ENCODE measurements around the gene PACRG. TPM values are rescaled to one million over a fixed set of nuclear protein-coding genes. Genes with fewer than 3 reads are reported as not detected.

Gene PACRG
- total RNA-seq, 1 donor from 2014 or later = not detected

DNA sequence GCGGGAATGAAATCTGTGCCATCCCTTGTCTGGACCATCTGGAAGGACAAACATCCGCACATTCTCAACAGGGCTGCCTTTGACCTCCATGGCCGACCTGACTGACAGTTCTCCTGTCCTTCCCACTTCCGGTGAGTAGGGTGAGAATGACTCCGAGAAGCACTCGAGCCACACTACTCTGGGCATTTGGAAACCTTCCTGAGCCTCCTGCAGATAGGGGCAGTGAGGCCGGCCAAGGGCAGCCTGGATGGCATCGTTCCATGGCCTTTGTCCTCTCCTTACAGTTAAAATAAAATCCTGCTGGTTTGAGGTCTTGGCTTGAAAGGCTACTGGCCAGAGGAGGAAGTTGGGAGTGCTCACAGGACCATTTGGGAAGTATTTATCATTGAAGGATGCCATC is 615.8 kb downstream of the PACRG start:
- intact Hi-C loops (cut with micrococcal nuclease) = no loop called here

DNA sequence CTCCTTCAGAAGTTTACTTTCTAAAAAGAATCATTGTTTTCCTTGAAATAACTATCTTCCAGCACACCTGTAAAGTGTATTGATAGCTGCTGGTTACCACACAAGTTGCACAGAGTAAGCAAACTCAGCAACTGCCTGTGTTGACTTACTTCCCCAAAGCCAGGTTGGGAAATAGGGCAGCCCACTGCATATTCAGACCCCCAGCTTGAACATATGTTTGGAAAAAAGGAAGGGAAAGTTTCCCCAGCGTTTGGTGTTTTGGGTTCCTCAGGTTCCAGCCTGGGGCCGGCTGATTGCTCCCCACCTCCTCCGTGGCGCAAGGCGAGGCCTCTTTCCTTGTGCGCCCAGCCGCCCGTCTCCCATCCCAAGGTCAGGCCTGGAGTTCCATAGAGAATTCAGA is 616.6 kb downstream of the PACRG start:
- intact Hi-C loops (cut with micrococcal nuclease) = no loop called here

DNA sequence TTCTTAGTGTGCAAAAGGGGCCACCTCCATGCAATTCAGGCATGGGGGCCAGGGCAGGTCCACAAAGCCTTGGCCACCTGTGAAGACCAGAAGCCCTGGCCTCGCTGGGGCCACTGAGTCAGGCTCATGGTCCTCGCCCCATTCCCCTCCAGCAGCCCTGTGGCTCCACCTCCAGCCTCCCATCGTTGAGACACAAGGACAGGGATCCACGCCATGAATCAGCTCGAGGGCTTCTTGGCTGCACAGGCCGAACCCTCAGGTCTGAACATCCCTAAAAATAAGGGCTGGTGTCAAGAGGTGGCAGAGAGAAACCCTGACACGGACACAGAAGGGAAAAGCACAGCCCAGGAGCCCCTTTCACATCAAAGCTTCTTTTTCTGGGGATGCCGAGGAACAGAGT is 618.2 kb downstream of the PACRG start:
- intact Hi-C loops (cut with micrococcal nuclease) = no loop called here

DNA sequence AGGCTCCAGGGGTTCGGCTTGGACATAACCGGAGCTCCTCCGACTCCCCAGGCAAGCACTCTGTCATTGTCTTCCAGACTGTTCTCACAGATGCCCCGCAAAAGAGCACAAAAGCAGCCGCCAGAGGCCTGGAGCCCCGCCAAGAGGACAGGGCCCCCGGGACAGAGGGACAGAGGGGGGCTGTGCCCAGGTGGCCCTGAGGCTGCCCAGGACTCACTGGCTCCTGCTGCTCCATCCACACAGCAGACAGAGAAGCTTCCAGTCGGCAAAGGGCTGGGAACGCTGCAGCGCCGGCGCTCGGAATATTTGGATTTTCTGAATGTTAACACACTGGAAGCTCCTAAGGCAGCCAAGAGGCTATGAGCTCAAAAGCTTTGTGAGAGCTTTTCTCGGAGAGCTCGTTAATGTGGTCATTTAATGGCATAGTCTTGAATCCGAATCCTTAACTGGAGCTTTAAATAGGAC is 618.8 kb downstream of the PACRG start:
- intact Hi-C loops (cut with micrococcal nuclease) = no loop called here

DNA sequence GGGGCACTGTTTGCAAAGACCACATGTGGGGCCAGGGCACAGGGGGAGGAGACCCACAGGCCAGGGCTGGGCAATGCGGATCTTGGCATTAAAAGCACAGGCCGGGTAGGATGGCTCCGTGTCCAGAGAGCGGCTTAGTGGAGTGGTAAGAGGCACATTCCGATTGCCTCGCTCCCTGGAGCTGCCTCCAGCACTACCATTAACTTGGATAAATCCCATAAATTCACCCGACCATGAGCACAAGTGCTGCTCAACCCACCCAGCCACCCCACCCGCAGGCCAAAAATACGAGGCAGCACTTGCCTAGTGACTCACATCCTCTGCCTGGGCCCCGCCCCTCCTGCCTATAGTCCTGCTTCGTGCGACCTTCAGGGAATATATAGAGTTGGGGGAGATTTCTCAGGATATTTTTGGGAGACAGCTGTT is 619.3 kb downstream of the PACRG start:
- intact Hi-C loops (cut with micrococcal nuclease) = no loop called here

DNA sequence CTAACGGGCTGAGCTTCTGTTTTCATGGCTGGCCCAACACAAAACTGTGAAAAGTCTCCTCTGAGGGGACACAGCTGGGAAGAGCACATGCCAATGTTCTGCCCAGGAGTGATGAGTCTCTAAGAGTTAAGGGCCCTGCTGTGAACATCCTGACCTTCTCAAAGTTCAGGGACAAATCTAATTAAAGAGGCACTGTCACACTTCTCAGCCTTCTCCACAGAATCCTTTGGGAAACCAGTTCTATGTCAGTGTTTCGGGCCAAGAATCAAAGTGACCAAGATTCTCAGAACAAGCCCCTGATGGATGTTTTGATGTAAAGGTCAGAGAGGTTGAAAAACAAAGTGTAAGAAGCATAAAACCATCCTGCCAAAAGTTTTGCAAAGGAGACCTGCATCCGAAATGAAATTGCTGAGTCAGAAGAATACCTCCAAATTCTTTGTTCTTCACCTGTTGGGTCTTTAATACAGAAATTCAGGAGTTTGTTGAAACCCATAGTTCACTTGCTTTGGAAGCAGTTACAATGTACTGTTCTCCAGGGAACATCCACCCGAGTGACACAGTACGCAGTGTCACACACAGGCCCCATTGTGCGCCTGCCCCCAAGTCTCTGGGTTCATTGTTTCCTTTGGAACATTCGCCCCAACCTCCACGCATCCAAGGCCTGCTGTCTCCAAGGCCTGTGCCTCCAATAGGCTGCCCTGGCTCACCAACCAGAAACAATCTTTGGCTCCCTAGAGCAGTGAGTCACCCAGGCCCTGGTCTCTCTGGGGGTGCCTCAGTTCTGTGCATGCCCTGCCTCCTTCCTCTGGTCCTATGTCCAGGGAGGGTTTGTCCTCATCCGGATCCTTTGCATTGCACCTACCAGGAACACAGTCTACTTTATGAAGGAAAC is 621.3 kb downstream of the PACRG start:
- intact Hi-C loops (cut with micrococcal nuclease) = no loop called here

DNA sequence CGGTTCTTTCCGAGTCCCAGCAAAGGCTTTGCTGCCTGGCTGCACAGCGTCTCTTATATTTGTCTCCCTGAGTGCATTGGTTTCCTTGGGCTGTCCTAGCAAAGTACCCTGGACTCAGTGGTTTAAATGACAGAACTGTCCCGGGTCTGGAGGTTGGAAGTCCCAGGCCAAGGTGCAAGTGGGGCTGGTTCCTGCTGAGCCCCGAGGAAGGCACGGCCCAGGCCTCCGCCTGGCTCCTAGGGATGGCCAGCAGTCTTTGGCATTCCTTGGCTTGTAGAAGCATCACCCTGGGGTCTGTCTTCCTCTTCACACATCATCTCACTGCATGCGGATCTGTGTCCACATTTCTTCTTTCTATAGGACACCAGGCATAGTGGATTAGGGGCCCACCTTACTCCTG is 621.9 kb downstream of the PACRG start:
- intact Hi-C loops (cut with micrococcal nuclease) = no loop called here

DNA sequence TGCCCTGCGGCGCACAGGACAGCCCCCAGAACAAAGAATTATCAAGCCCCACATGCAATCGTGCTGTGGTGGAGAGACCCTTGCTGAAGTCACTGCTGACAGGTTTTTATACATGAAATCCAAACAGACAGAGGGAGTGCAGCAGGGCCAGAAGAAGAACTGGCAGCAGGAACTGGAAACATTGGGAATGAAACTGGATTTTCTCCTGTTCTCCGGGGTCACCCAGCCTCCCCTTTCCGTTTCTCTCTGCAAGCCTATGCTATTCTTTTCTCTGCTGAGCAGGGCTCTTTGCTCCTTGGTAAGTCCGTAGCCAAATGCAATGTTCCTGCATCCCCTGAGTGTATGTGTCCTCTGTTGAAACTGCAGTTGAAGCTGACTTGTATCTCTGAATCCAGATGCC is 623.2 kb downstream of the PACRG start:
- intact Hi-C loops (cut with micrococcal nuclease) = no loop called here

DNA sequence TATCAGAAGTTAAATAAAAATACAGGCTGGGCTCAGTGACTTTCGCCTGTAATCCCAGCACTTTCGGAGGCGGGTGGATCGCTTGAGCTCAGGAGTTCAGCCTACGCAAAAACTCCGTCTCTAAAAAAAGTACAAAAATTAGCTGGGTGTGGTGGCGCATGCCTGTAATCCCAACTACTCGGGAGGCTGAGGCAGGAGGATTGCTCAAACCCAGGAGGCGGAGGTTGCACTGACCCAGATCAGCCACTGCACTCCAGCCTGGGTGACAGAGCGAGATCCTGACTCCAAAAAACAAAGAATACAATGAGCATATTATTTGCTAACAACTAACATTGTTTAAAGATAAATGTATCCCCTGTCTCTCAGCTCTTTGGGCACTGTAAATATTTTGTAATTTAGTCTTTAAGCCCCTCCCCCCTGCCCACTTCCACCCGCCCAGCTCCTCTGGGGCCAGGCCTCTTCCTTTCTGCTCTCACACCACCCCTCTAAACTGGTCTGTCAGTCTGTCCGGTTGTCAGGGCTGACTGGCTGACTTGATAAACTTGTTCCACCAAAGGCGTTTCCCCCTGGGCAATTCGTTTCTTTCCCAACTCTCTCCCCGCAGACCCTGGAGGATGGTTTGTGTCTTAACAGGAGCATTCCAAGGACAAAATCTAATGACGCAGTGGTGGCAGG is 624.4 kb downstream of the PACRG start:
- intact Hi-C loops (cut with micrococcal nuclease) = no loop called here

DNA sequence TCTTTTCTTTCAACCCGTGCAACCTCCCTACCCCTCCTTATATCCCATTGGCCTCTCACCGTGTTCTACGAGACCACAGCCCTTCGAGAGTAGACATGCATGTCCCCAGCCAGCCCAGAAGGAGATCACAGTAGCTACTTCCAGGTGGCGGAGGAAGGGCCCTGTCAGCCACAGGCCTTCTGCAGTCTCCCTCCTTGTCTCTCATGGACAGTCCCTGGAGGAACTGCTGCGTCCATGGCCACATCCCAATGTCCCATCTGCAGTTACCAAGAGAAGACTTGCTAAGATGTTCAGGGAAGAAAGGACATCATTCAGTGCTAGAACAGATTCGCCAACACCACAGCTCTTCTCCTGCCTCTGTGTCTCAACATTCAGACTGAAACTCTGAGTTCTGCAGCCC is 625.2 kb downstream of the PACRG start:
- intact Hi-C loops (cut with micrococcal nuclease) = no loop called here

DNA sequence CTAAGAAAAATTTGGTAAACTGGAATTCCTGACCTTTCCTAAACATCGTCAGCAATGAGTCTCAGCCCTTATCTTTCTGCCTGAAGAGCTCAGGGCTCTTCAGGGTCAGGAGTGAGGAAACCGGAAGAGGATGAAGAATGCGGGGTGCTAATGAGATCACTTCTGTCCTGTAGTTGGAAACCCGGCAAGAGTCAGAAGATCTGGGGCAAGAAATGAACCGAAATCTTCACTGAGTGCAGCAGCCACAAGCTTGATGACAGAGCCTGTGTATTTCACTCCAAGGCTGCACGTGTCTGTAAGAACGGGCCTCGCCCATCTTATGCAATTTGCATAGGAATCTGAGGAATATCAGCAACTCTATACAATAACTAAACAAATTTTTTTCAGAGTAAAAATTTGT is 626.3 kb downstream of the PACRG start:
- intact Hi-C loops (cut with micrococcal nuclease) = no loop called here

DNA sequence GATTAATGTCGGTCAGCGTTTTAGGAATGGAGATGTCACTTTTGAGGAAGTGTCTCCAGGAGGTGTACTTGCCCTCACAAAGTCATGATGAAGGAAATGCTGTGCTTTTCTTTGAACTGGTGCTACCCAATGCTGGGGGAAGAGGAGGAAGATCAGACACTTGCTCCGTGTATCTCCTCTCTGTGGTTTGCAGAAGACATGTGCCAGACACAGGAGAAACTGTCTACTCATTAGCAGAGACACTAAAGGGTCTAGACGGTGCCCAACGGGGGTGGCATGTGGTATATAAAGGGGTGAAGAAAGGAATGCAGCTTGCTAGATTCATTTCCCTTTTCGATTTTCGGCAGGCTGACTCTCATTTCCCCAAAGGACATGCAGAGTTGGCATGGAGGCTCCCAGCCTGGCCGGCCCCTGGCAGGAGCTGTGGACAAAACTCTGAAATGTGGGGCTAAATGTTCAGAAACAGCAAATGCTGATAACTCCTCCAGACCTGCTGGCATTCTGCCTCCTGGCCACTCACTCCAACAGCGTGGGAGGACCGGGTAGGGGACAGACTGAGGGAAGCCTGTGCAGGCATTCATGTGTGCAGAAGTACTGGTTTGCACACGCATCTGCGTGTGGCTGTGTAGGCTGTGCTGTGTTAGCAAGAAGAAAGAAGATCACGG is 627.1 kb downstream of the PACRG start:
- intact Hi-C loops (cut with micrococcal nuclease) = no loop called here

DNA sequence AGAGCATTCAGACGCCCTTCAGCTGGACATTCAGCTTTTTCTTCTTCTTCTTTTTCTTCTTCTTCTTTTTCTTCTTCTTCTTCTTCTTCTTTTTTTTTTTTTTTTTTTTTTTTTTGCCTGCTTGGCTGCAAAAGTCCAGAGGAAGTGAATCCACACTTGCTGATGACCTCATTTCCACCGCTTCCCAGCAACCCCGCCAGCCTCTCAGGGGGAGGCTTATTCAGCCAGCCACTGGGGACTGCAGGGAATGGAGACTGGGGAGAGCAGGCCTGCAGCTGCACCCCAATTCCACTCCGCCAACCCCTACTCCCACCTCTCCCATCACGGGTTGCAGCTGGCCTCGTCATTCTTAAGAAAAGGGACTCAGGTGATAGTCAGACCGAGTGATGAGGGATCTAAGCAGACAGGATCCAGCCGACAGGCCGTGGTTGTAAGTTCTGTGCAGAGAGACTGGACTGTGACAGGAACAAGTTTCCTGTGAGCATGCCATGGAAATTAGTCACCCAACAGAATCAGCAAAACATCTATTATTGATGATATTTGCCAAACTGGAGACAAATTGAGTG is 627.7 kb downstream of the PACRG start:
- intact Hi-C loops (cut with micrococcal nuclease) = no loop called here

DNA sequence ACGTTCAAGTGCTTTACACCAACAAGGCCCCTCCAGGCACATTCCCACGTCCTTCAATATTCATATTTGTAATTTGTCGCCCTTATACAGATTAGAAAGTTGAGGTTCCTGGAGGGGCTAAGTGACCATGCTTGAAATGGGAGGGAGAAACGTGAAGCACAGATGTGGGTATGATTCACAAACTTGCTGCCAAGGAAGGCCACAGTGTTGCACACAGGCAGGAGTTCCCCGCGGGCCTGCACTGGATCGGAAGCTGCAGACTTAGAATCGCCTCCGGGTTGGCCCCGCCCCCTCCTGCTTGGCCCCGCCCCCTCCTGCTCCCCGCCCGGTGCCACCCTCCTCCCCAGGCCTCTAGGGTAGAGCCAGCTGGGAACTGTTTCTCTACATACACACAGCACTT is 628.5 kb downstream of the PACRG start:
- intact Hi-C loops (cut with micrococcal nuclease) = no loop called here

DNA sequence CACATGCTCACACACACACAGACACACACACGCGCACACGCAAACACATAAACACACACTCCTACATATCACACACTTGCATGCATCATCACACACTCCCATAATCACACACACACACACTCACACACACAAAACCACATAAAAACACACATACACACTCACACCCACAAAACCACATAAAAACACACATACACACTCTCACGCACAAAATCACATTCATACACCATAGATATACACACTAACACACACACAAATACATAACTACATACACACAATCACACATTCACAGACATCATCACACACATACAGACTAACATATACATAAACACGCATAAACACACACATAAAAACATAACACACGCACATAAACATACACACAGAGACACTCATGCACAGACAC is 629.0 kb downstream of the PACRG start:
- intact Hi-C loops (cut with micrococcal nuclease) = no loop called here

DNA sequence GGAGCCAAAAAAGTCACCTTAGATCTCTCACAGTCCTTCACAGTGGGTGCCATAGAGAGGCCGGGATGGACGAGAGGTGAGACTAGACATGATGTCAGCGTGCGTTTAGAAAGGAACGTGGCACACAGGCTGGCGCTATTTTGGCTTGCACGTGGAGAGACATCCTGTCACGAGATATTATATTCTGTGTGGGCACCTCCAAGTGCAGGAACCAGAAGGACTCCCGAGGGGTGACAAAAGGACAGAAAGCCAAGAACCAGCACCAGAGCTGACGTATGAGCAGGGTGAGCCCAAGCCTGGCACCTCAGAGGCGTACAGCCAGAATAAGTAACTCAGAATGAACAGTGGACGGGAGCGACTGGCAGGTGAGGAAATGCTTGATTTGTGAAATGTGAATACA is 636.9 kb downstream of the PACRG start:
- intact Hi-C loops (cut with micrococcal nuclease) = no loop called here

Other genes with a start within 250 kb of the PACRG start
- 0.14 and 0.91 TPM in 2 replicates for gene PRKN, start 208 bp upstream of the PACRG start, total RNA-seq